ENCODE results near the gene TSPAN9.
A peak's percentile ranks its signal among the peaks of the same experiment; 100 is the strongest.

Gene TSPAN9

GRCh38 chr12:3282384-3282670, 205.1 kb downstream of the TSPAN9 start:
- DNase-seq (ENCODE audit: insufficient read length, low spot score): no peak
- no peak for FAIRE-seq

- no peak for DNase-seq (ENCODE audit: insufficient read length, low spot score)
- no peak for FAIRE-seq
Measured at GRCh38 chr12:3283137-3283680, 206.0 kb downstream of the TSPAN9 start.

DNA sequence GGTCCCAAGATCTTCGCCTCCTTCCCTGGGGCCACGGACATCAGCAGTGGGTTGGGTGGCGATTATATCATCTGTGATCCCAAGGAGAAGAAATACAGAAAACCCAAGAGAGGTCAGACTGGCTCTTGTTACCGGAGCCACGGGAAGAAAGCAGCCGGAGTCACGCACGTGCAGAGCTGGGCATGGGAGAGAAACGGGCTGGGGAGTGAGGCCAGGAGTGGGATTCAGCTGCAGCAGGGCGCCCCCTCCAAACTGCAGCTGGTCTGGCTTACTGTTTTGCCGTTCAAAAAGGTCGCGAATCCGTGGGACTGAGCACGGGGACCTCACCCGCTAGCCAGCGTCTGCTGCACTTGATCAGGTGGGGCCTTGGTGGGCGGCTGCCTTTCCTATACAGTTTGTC, 207.2 kb downstream of the TSPAN9 start:
- FAIRE-seq (no peak), DNase-seq (ENCODE audit: insufficient read length, low spot score) (no peak)

GRCh38 chr12:3285570-3285969, 208.4 kb downstream of the TSPAN9 start:
- FAIRE-seq: no peak
- DNase-seq (ENCODE audit: insufficient read length, low spot score): no peak

GRCh38 chr12:3288690-3289089, 211.5 kb downstream of the TSPAN9 start:
- FAIRE-seq (no peak), DNase-seq (ENCODE audit: insufficient read length, low spot score) (no peak)

- DNase-seq (ENCODE audit: insufficient read length, low spot score) (no peak), FAIRE-seq (no peak)
Measured at GRCh38 chr12:3289702-3290101, 212.5 kb downstream of the TSPAN9 start.

- FAIRE-seq (no peak), DNase-seq (ENCODE audit: insufficient read length, low spot score) (no peak)
Measured at GRCh38 chr12:3291939-3292338, 214.8 kb downstream of the TSPAN9 start.

DNA sequence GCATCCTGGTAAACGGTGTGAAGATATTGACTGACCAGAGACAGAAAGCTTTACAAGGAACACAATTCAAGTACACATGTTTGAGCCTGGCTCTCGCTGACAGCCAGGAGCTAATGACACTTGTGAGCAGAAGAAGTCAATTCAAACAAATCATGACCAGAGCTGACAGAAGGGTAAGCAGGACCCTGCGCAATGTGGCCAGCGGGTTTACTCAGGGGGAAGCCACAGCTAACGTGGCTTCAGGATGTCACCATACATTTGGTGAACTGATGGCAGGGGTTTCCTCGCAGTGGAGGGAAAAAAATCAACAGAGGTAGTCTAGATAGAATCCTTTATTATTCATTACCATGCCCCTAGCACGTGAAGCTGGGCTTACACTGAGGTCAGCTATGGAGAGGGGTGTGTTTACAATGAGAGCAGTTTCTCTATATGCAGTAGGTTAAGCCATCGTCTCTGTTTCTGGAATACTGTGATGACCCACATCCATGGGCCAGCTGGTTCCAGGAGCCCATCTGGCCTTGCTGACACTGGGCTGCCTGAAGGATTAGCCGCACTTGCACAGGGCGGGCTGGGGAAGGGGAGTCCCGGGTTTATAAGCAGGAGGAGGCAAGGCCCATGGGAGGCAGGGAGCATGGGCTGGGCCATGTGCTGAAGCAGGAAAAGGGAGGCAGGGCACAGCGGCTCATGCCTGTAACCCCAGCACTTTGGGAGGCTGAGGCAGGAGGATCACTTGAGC, 215.7 kb downstream of the TSPAN9 start:
- DNase-seq (ENCODE audit: insufficient read length, low spot score): no peak
- FAIRE-seq: no peak

DNA sequence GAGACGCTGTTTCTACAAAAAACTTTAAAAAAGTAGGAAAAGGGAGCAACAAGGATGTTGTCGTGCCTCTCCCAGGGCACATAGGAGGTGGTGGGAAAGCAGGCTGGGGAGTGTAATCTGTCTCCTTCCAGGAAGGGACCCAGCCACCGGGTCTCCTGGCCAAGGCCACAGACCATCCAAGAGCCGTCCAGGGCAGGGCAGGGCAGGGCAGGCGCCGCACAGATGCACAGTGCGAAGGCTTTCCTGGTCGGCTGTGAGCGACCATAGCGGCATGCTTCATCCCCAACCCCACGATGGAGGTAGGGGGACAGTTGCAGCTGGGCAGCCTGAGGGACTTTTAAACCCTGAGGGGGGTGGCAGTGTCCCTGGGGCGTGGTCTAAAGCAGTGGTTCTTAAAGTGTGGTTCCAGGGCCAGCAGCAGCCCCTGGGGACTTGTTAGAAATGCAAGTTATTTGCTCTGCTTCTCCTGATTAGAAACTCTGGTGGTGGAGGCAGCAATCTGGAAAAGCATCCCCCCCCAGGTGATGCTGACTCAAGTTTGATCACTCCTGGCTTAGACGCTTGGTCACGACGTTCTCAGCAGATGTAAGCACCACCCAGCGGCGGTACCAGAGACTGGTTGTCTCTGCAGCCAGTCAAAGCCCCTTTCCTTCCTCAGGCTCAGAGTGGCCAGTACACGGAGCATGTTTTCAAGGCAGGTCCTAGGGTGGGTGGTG, 216.4 kb downstream of the TSPAN9 start:
- DNase-seq (ENCODE audit: insufficient read length, low spot score): no peak
- no peak for FAIRE-seq

GRCh38 chr12:3294481-3294911, 217.3 kb downstream of the TSPAN9 start:
- no peak for DNase-seq (ENCODE audit: insufficient read length, low spot score)
- FAIRE-seq: no peak

DNA sequence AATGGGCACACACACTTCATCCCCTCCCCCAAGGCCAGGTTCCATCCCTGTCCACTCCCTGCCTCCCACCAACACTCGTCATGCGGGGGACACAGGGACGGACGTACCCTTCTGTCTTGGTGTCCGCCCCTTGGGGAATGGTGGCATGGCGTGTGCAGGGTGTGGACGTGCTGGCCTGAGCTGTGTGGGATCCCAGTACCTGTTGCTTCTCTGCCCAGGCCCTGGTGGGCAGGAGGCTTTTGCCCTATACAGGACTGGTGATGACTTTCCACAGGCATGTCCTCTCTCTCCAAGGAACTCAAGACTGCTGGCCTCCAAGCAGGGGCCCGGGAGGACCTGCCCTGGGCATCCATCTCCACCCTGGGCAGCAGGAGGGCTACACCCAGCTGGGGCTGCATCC, 218.0 kb downstream of the TSPAN9 start:
- FAIRE-seq (no peak), DNase-seq (ENCODE audit: insufficient read length, low spot score) (no peak)

GRCh38 chr12:3295646-3296408, 218.6 kb downstream of the TSPAN9 start:
- FAIRE-seq (no peak), DNase-seq (ENCODE audit: insufficient read length, low spot score) (no peak)

- FAIRE-seq: no peak
- DNase-seq (ENCODE audit: insufficient read length, low spot score): no peak
Measured at GRCh38 chr12:3296409-3296701, 219.2 kb downstream of the TSPAN9 start.

DNA sequence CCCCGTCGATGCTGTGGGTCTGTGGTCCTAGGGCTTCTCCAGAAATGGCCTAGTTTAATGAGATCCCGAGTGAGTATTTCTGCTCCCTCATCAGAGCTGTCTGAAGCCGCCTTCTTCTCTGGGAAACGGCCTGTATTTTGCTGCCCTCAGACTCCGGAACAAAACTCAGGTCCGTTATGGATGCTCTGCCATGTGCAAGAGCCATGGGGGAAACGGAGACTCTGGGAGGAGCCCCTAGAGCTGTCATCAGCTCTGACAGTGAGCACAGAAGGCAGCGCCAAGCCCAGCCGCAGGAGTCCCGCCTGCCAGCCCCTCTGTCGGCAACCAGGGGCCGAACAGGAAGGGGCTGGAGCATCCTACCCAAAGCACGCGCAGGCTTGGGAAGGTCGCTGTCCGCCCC, 221.4 kb downstream of the TSPAN9 start:
- no peak for FAIRE-seq

DNA sequence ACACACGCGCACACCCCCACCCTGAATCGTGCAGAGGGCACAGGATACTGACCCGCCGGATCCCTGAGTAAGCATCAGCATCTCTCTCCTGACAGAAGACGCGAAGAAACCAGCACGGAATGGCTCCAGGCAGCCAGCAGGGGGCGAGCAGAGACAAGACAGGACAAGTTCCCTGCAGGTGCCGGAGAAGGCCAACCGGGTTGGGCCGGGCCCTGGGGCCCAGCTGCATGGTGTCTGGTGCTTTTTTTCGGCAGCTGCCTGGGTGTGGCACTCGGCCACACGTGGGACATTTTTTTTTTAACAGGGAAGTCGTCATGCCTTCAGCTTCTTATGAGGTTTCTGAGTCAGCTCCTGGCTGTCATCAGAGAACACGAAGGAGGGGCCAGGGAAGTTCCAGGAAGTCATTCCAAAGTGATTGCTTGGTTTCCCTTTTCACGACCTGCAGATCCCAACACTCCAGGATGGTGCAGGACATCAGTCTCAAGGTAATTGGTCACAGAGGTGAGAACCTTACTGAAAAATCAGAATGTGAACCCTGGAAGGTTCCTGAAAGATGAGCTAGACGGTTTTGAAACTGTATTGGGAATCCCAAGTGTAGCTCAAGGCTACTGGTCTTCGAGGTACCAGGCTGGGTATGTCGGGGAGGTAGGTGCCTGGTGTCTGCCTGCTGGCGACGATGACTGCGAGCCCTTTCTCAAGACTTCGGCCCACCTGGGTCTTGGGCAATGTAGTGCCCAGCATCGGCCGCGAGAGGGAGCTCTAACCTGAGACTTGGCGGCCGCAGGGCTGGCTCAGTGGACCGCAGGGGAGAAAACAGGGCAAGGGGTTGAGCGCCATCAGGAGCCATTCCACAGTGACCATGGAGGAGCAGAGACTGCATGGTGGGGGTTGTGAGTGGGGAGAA, 223.0 kb downstream of the TSPAN9 start:
- FAIRE-seq (peak; percentile 88), DNase-seq (ENCODE audit: insufficient read length, low spot score) (peak; percentile 90)

More for the DNA sequence above, 221.4 kb downstream of the TSPAN9 start:
- no peak for DNase-seq (ENCODE audit: insufficient read length, low spot score)

DNA sequence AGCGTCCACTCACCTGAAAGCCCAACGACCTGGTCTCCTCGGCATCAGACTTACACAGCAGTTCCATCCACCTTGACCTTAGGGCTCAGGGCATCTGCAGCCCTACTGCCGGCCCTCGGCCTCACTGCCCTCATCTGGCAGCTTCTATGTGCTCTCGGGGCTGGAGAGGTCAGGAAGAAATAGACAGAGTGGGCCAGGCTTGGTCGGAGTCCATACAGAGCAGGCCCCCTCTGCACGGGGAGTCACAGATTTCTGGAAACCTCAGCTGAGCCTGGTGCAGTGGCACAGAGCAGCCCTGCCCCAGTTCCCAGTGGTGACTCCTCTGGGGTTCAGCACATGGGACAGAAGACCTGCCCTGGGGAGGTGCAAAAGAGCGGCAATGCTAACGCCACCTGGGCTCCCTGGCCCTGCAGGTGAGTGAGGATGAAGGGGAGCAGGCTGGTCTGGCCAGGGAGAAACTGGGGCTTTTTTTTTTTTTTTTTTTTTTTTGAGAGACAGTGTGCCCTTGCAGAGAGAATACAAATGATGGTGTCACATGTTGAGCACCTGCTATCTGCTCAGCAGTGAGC, 223.7 kb downstream of the TSPAN9 start:
- no peak for DNase-seq (ENCODE audit: insufficient read length, low spot score)
- FAIRE-seq: no peak

GRCh38 chr12:3302401-3303041, 225.3 kb downstream of the TSPAN9 start:
- DNase-seq (ENCODE audit: insufficient read length, low spot score) (no peak), FAIRE-seq (no peak)

GRCh38 chr12:3303410-3304136, 226.4 kb downstream of the TSPAN9 start:
- DNase-seq (ENCODE audit: insufficient read length, low spot score) (no peak), FAIRE-seq (no peak)

Measured in GM19239 (cell line).